GM18951 (cell line): ENCODE data around the gene CHD5.
A peak's percentile ranks its signal among the peaks of the same experiment; 100 is the strongest.

Experiments
- POLR2A ChIP-seq: IDR thresholded peaks from 4 replicates; pipeline ENCODE4 v1.6.1; 2011; ENCODE audit warnings: mild to moderate bottlenecking; ENCODE audit not compliant: insufficient read length, insufficient read depth; ENCODE audit errors: extremely low read depth
- in situ Hi-C: fragments of 300-500 bp; cut with MboI; formaldehyde crosslinking; loops from one replicate; pipeline ENCODE4 v1.12.0; 2022; ENCODE audit warnings: low sequenced_read_pairs, mixed read lengths, inconsistent platforms; ENCODE audit not compliant: unreplicated experiment

The CHD5 gene

GRCh38 chr1:6209661-6210580, 29.8 kb upstream of the CHD5 start:
- no peak for TF ChIP-seq POLR2A
- in situ Hi-C loops, result no loop called here

- peak; percentile 21 for TF ChIP-seq POLR2A
- in situ Hi-C loops, result no loop called here
These were observed 28.9 kb upstream of the CHD5 start for GRCh38 chr1:6208723-6209660.

- in situ Hi-C loops, result no loop called here
- TF ChIP-seq POLR2A, result no peak
These were observed 27.8 kb upstream of the CHD5 start for GRCh38 chr1:6207921-6208320.

- no peak for TF ChIP-seq POLR2A
- in situ Hi-C loops, result no loop called here
These were observed 27.2 kb upstream of the CHD5 start for GRCh38 chr1:6207075-6207885.

- in situ Hi-C loops, result no loop called here
- TF ChIP-seq POLR2A, result no peak
These were observed 26.4 kb upstream of the CHD5 start for GRCh38 chr1:6206520-6206855.

GRCh38 chr1:6205849-6206519, 25.9 kb upstream of the CHD5 start, which contains the start of gene RNF207:
RNF207 (plus strand) TSS chr1:6206119; CDS start chr1:6206536, 417 bp downstream.
- in situ Hi-C loops, result no loop called here
- TF ChIP-seq POLR2A, result peak; percentile 82

GRCh38 chr1:6202256-6202655, 22.1 kb upstream of the CHD5 start:
- in situ Hi-C loops, result no loop called here
- no peak for TF ChIP-seq POLR2A

GRCh38 chr1:6200188-6200809, 20.2 kb upstream of the CHD5 start:
- TF ChIP-seq POLR2A, result no peak

GRCh38 chr1:6199298-6200187, 19.4 kb upstream of the CHD5 start, which contains the start of gene RPL22:
RPL22 (minus strand) TSS chr1:6199595; CDS start chr1:6199573, 22 bp downstream.
- in situ Hi-C loops, result no loop called here

More at GRCh38 chr1:6200188-6200809, 20.2 kb upstream of the CHD5 start:
- in situ Hi-C loops, result no loop called here

GRCh38 chr1:6198646-6199297, 18.7 kb upstream of the CHD5 start:
- in situ Hi-C loops, result no loop called here
- no peak for TF ChIP-seq POLR2A

More at GRCh38 chr1:6199298-6200187, 19.4 kb upstream of the CHD5 start, which contains the start of gene RPL22:
- peak; percentile 94 for TF ChIP-seq POLR2A
